T follicular helper cell (primary cell): ENCODE results near the gene SLC15A2.
"Not testable (repeated sequence)": the region's sequence is repeated elsewhere in the genome, so short reads cannot be mapped to it uniquely, and the experiment has no call there.

Experiments used
- DNase-seq: peaks from one replicate; pipeline ENCODE4 v3.0.0-alpha.2; 2020; ENCODE audit warnings: low read depth

Gene SLC15A2

GRCh38 chr3:121918779-121919483 is 24.7 kb downstream of the SLC15A2 start:
- no peak for DNase-seq

GRCh38 chr3:121924734-121925133 is 30.5 kb downstream of the SLC15A2 start:
- DNase-seq = no peak

DNA sequence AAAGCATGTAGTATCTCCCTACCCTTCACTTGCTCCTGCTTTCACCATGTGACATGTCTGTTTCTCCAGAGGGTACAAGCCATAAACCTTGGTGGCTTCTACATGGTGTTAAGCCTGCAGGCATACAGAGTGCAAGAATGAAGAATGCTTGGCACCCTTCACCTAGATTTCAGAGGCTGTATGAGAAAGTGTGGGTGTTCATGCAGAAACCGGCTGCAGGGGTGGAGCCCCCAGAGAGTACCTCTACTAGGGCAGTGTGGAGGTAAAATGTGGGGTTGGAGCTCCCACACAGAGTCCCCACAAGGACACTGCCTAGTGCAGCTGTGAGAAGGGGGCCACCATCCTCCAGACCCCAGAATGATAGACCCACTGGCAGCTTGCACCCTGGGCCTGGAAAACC is 32.2 kb downstream of the SLC15A2 start:
- no peak for DNase-seq

GRCh38 chr3:121938141-121938855 is 44.1 kb downstream of the SLC15A2 start:
- DNase-seq = not testable (repeated sequence)

DNA sequence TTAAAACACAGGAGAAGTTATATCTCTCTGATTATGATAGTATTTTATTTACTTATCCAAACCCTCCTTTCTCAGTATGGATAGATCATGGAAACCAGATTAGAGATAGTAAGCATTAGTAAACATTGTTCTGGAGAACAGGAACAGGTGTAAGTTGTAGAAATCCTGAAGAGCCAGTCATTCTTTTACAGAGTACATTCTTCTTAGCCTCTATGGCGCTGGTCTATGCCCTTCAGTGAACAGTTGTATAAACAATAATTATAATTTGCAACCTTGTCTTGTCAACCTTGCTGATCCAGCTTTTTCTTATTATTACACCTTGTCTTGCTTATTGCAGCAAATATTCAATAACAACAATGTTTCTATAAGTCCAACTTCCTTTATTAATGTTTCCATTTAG is 47.4 kb downstream of the SLC15A2 start:
- DNase-seq = no peak

GRCh38 chr3:121942116-121942786 is 48.0 kb downstream of the SLC15A2 start:
- no peak for DNase-seq

DNA sequence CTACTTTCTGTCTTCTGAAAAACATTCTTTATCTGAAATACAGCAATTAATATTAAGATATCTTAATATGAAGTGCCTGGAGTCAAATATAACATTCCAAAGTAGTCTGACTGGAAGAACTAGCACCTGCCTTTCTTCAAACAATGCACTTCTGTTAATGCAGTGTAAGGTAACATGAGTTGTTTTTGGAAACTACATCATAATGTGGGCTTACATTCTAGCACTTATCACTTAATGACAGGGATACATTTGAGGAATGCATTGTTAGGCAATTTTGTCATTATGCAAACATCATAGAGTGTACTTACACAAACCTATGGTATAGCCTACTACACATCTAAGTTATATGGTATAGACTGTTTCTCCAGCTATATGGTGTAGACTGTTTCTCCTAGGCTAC is 49.2 kb downstream of the SLC15A2 start:
- DNase-seq = no peak

- DNase-seq = no peak
Observed at GRCh38 chr3:121948641-121949040, 54.4 kb downstream of the SLC15A2 start.

GRCh38 chr3:121951291-121951919 is 57.2 kb downstream of the SLC15A2 start:
- DNase-seq = no peak

DNA sequence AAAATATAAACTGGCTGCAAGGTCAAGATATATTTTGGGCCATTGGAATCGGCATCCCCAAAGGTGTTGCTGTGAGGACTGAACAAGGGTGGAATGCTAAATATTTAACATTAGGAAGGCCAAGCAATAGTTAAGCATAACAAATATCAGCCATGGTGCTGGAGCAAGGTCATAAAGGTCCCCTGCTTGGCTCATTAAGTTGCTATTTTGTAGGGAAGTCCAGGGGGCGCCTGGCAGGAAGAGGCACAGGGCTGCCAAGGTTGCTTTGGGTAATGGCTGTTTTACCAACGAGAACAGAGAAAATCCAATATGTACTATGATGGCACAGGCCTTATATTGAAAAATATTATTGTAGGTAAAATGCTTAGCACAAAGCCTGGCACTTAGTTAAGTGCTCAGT is 62.2 kb downstream of the SLC15A2 start:
- DNase-seq = no peak

DNA sequence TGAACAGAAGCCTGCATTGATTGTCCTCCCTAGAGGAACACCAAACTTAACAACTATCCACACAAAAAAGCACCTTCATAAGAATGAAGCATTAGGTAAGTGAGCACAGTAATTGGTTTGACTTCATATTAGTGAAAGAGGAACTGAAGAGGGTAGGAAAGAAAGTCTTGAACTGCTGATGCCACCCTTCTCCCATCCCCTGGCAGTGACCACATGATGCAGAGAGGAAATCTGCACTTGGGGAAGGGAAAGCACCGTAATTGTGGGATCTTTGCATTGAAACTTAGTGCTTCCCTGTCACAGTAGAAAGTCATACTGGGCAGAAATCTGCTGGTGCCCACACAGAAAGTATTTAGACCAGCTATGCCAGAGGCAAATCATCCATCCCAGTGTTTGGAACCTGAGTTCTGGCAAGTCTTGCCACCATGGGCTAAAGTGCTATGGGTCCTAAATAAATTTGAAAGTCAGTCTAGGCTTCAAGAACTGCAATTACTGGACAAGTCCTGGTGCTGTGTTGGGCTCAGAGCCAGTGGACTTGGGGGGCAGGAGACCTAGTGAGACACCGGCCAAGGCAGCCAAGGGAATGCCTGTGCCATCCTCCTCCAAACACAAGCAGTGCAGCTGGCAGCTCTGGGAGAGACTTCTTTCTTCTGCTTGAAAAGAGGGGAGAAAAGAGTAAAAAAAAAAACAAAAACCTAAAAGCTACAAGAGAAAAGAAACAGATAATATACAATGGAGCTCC is 63.6 kb downstream of the SLC15A2 start:
- DNase-seq = no peak

GRCh38 chr3:121958801-121959200 is 64.6 kb downstream of the SLC15A2 start:
- no peak for DNase-seq

DNA sequence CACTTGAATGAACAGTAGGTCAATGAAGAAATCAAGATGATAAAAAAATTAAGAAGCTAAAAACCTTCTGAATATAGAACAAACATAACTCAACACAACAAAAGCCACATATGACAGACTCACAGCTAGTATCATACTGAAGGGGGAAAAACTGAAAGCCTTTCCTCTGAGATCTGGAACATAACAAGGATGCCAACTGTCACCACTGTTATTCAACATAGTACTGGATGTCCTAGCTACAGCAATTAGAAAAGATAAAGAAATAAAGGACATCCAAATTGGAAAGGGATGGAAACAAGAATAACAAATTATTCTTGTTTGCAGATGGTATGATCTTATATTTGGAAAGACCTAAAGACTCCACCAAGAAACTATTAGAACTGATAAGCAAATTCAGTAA is 67.1 kb downstream of the SLC15A2 start:
- DNase-seq = no peak

DNA sequence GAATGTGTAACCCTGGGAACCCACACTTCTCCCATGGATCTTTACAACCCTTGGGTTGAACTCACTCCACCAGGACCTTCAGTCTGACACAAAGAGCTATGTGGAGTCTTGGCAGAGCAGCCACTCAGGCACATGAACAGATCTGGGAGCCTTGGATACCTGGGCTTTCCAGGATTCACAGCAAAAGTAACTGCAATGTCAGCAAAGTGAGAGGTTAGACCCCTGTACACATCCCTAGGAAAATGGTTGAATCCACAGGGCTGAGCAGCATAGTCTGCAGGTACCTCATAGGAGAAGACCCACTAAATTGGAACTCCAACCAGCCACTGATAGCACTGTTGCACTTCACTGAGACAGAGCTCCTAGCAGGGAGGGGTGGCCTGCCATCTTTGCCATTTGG is 68.2 kb downstream of the SLC15A2 start:
- DNase-seq = no peak

DNA sequence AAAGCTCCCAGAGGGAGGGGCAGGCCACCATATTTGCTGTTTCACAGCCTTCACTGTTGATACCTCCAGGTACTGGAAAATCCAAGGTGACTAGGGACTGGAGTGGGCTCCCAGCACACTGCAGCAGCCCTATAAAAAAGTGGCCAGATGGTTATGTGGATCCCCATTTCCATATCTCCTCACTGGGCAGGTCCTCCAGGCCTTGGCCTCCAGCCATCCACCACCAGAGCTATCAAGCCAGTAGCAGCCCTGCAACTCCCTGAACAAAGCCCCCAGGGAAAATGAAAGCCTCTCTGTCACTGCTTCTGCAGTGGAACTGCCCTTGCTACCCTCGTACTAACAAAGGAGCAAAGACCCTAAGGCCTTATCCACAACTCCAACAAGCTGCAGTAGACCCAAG is 69.4 kb downstream of the SLC15A2 start:
- DNase-seq = no peak

DNA sequence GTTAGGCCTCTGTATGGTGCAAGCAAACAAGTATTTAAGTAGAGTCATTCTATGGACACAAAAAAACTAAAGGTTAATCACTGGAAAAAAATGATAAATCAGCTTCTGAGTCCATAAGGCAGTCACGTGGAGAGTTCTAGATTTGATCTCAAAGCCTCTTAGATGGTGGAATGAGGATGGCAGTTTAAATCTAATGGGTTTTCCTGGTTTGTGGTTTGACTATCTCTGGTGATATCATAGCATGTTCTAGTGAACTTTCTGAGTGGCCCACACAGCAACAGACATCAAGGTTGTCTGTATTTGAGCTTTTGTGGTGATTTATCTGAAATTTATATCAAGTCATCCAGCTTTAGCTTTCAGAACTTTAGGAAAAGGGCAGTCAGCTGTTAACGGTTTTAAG is 75.4 kb downstream of the SLC15A2 start:
- DNase-seq = no peak

- no peak for DNase-seq
Observed at GRCh38 chr3:121970047-121970446, 75.8 kb downstream of the SLC15A2 start.

DNA sequence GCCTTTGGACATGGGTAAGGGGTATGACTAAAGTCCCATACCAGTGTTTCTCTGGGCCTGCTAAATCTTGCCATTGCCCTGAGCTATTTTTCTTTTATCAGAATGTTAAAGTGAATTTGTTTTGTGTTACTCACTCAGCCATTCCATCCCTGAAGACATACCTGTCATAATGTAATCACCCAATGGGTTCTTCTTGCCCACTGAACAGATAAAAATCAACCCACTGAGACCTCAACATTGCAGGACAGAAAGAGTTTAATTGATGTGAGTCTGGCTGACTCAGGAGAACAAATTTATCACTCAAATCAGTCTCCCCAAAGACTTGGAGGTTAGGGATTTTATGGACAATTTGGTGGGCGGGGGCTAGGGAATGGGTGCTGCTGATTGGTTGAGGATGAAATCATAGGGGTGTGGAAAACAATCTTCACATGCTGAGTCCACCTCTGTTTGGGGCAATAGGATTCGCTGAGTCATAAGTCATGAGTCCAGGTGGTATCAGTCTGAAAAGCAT is 80.5 kb downstream of the SLC15A2 start:
- no peak for DNase-seq

DNA sequence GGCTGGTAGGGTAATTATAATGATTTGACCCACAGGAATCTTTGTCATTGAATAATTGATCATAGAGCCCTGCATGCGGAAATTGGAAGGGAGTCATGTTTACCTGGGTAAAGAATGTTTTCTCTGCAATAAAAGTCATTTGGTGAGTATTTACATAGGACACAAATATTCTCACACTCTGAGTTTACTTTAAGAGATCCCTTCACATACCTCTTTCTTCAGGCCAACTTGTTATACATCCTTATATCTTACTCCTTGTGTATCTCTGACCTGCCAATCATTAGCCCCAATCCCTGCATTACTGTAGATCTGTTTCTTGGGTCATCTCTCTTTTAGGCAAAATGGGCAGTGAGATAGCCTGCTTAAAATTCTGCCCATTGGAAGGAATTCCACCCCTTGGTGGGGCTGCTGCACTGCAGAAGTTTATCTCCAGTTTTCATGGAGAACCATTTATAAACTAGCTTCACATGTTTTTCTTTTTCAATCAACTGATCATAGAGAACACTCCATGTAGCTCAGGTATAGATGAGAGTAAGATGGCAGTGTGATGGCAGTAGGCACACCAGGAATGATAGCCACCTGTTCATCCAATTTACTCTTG is 81.6 kb downstream of the SLC15A2 start:
- no peak for DNase-seq

- no peak for DNase-seq
Observed at GRCh38 chr3:121976727-121977126, 82.5 kb downstream of the SLC15A2 start.

DNA sequence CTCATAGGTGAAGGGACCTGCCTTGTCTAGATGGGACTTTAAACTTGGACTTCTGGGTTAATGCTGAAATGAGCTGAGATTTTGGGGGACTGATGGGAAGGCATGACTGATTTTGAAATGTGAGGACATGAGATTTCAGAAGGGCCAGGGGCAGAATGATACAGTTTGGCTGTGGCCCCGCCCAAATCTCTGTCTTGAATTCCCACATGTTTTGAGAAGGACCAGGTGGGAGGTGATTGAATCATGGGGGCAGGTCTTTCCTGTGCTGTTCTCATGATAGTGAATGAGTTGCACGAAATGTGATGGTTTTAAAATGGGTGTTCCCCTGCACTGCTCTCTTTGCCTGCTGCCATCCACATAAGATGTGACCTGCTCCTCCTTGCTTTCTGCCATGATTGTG is 85.0 kb downstream of the SLC15A2 start:
- no peak for DNase-seq
